Forelimb muscle (tissue), 1 donor: ENCODE measurements around the gene METTL6. TPM values are rescaled to one million over a fixed set of nuclear protein-coding genes. Genes with fewer than 3 reads are reported as not detected.
"Not testable (repeated sequence)": the region's sequence is repeated elsewhere in the genome, so short reads cannot be mapped to it uniquely, and the experiment has no call there.

Experiments used
- DNase-seq: peaks from one replicate; pipeline ENCODE4 v3.0.0-alpha.2; 2013; ENCODE audit warnings: low read depth
- polyA plus RNA-seq: library from polyadenylated mRNA; unstranded; fragments of 120-200 nt; gene quantifications from one replicate; pipeline ENCODE4 v1.2.1, GENCODE V29; 2013; ENCODE audit not compliant: insufficient read length

METTL6 gene, protein sequence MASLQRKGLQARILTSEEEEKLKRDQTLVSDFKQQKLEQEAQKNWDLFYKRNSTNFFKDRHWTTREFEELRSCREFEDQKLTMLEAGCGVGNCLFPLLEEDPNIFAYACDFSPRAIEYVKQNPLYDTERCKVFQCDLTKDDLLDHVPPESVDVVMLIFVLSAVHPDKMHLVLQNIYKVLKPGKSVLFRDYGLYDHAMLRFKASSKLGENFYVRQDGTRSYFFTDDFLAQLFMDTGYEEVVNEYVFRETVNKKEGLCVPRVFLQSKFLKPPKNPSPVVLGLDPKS
- 17.1 TPM for polyA plus RNA-seq

DNA sequence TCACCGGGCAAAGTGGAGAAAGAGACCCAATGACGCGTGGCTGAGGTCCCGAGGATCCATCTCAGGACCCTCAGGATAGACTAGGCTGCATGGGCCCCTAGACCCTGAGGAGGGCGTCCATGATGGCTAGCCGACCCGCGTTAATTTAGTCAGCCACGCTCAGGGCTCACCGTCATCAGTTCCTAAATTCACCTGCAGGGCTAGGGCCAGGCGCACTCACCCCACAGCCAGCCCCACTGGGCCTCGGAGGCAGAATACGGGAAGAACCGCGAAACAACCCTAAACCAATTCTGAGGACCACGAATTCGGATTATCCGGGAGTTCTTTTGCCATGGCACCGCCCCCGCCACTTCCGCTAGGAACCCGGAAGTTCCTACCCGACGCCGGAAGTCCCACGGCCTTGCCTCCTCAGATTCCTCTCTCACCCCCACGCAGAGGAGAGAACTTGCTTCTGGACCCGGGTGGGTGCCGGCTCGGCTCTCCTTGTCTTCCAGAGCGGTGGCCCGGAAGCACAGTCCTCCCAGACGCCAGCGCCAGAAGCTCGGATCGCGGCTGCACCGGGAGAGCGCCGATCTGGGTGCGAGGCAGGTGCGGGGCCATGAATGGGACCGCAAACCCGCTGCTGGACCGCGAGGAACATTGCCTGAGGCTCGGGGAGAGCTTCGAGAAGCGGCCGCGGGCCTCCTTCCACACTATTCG lies at the start of gene METTL6, which contains the start of gene EAF1:
Gene METTL6, minus strand, starts transcription at position 363 of the 699 bp plus-strand sequence. CDS start 1,033 bp downstream, outside the sequence.
Gene EAF1, plus strand, starts transcription at position 417 of the 699 bp plus-strand sequence. Its CDS starts 182 bp downstream, at position 599.
- DNase-seq = peak; percentile 46

DNA sequence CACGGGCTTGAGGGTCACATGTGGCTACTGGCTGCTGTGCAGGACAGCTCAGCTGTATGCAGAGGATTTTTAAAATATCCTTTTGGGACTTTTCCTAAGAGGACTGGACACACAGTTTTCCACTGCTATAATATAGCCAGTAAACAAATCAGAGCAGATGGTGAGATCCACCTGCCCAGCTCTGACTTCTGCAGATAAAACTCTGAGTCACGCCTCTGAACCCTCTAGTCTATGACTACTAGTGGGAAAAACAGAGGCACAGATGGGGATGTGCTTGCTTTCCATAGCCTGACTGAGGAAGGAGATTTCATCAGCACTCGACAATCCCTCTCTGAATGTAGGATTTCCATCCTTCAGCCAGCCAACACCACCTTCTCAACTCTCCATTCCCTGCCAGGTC lies 49.0 kb upstream of the METTL6 start:
- DNase-seq = peak; percentile 25

DNA sequence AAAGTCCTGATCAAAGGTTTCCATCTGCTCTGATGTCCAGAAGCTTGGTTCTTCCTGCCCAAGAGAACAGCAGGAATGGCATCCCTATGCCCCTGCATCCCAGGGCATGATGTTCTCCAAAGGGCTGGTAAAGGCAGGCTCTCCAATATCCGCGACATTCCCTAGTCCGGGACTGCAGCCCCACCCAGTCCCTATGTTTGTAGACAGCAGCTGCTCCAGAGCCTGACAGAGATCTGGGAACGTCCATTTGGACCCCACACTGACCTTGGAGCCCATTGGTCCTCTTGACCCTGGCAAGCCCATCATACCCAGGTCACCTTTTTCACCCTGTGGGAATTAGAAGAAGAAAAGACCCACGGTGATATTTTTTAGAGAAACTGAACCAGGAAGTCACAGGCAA lies 47.8 kb upstream of the METTL6 start:
- no peak for DNase-seq

DNA sequence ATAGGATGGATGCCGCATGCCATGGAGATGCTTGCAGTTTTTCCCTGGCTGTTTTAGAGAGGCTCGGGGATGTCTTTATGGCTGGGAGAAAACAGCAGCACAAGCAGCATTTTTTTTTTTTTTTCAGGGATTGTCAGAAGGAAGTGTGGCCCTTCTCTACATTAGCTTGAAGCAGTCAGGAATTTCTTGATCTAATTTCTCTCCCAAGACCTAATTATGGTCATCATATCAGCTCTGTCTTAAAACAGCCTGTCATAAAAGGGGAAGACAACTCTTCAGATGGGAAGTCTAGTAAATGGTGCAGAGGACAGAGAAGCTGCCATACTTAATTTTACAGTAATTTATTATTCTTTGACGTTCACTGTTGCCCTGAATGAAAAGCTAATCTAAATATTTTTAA lies 44.5 kb upstream of the METTL6 start:
- DNase-seq = no peak

DNA sequence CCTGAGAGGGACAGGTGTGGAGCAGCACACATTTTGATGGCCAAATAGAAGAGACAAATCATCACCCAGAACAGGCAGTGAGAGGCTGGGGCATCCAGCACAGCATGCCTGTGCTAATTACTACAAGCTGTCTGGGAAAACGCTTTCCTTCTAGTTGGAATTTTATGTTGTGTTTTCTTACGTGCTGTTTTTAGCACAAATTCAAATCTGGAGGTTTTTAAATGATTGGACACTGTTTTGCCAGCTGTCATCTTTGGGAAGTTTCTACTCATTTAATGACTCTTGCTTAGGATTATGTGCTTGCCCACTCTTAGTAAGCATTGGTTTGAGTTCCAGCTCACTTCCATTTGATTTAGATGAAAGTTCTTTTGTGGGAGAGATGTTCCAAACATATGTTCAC lies 43.5 kb upstream of the METTL6 start:
- DNase-seq = no peak

DNA sequence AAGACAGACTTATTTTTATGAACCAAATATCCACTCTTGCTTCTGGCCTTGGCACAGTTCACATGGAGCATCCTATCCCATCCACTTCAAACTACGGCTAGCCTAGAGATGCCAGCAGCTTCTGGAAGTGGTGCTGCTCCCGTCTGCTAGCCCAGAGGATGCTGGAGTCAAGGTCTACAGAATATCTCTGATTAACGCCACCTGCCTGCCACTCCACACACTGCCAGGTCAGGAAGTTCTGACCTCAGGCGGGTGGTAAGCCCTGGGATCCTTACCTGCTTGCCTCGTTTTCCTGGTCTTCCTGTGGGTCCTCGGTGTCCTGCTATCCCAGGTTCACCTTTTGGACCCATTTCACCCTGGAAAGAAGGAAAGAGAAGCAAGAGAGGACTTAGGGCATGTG lies 42.9 kb upstream of the METTL6 start:
- no peak for DNase-seq

DNA sequence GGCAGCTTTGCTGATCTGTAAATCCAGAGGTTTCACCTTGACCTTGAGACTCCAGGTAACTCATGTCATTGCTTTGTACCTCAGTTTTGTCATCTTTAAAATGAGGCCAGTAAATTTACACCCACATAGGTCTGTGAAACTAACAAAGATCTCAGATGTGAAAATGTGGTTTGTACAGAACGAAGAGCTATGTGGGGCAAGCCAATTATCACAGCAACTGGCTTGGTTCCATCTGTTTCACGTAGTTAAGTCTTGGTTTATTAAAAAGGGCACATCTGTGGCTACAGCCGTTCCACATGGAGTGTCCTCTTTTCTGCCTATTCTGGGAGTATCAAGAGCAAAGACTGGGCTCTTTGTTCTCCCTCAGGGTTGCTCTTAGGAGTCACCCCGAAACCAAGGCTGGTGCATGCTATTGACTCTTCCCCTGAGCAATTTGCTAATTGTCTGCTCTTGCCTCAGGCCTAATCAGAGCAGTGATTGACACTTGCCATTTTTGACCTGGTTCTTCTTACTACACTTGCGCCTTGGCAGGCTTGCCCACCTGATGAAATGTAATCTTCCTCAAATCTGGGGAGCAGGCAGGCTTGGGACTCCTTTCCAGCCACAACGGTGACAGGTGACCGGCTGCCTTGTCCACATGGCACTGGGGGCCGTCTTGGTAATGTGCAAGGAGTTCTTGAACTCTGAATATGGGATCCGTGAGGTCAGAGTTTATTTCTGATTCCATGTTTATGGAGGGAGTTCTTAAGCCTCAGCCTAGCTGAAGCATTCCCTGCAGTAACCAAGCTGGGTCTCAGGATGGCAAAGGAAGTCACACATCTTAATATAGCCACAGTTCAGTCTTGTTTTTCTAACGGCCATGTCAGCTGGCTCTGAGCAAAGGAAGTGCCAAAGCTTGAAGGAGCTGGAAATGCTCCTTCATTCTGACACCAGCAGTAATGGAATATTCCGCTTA lies 40.2 kb upstream of the METTL6 start:
- DNase-seq = no peak

DNA sequence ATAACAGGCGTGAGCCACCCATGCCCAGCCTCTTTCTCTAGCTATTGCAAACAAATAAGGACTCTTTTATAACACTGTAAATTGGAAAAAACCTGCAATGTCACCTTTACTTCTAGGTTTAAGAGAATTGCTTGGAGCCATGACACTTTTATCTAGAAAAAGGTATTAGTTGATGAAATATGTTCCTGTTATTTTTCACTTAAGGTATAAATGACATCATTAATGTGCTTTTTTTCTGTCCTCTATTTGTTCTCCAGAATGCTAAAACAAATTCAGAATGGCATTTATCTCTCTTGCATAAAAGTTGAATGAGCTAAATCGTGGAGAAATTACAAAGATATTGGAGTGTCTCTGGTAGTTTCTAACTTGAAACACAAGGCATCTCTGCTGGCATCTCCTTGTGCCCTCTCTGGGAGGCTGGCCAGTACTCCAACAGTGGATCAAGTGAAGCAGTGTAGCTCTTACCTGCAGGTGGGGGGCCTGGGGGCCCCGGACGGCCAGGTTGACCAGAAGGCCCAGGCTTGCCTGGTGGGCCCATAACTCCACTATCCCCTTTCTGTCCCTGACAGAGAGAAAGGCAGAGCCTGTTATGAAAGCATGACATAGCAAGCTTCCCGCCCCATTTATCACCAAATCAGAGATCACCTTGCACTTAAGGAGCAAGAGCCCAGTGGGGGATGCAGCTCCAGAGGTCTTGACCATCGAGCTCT lies 38.7 kb upstream of the METTL6 start:
- DNase-seq = no peak

DNA sequence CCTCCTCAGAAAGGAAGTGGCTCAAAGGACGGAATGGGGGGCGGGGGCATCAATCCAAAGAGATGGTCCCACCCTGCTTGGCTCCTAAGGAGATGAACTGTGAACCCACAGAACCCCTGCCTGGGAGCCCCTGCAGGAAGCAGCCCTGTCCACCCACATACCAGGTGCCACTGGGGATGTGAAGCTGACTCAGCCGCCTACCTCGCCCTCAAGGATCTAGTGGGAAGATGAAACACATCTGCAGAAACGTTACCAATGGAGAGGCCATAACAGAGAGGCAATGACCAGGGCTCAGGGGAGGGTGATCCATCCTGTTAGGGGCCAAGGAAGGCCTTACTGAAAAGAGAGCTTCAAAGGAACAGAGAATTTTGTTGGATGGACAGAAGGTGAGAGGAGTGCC lies 35.1 kb upstream of the METTL6 start:
- no peak for DNase-seq

DNA sequence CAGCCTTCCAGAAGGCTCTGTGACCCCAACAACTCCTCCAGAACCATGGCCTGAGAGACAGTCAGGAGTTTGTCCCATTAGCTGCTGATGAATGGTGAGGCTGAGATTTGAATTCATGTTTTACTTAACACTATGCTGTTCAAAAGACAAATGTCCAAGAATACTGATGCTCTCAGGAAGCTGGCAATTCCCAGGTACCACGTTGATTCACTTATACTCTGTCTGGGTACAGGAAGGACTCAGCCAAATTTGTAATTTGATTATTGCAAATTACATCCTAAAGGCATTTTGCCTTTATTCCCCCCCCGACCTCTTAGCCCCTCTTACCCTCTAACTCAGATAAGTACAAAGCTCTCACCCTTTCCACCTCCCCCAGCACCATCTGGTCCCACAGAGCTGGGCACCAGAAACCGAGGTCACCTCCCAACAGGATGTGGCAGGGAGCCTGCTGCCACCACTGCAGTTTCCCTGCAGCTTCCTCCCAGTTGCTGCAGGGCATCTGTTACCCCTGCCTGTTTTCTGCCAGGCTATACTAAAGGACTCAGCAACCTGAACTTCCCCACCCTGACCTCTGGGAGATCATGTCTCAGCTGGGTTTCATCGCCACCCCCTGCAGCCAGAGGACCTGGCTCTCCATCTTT lies 33.7 kb upstream of the METTL6 start:
- DNase-seq = no peak

DNA sequence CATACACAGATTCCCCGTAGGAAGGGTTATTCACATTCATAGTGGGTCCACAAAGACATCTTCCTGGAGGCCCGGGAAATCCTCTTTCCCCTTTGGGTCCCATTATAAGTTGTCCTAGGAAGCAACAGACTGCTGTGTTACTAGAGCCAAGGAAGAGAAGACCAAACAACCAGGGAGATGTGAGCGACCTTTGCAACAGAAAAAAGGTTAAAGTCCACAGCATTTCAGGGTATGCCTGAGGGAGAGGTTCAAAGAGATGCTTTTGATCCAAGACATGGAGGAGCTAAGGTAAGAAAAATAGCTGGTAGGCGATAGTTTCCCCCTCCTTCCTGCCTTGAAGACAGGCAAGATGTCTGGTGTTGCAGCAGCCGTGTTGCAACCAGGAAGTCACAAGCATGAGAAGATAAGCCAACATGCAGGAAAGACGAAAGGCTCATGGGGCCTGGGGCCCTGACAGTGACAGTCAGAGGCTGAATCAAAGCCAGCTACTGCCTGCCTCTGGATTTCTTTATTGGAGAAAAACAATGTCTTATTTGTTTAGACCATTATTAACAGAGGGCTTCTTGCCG lies 31.0 kb upstream of the METTL6 start:
- no peak for DNase-seq

DNA sequence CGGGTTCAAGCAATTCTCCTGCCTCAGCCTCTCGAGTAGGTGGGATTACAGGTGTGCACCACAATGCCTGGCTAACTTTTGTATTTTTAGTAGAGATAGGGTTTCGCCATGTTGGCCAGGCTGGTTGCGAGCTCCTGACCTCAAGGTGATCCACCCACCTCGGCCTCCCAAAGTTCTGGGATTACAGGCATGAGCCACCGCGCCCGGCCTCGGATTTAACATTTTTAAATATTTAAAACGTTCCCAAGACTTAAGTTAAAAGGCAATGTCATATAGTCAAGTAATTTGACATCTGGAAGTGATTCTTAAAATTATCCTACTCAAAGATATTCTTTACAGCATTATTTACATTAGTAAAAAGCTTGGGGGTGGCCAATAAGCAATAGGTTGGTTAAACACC lies 29.6 kb upstream of the METTL6 start:
- not testable (repeated sequence) for DNase-seq

DNA sequence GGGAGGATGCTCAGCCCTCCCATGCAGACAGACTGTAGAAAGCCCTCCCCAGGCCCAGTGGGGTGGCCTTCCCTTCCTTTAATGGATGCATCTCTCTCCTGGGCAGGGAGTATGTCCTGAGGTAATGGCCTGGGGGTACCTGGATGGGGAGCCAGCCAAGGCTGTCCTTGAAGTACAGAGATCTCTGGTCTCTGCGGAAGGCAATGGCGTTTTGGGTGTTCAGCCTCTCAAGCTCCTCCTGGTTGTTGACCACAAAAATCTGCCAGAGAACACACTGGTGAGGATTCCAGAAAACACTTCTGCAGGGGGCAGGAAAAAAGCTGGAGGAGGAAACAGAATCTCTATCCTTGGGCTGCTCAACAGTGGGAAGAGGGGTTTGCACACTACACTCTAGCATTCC lies 29.0 kb upstream of the METTL6 start:
- DNase-seq = no peak

DNA sequence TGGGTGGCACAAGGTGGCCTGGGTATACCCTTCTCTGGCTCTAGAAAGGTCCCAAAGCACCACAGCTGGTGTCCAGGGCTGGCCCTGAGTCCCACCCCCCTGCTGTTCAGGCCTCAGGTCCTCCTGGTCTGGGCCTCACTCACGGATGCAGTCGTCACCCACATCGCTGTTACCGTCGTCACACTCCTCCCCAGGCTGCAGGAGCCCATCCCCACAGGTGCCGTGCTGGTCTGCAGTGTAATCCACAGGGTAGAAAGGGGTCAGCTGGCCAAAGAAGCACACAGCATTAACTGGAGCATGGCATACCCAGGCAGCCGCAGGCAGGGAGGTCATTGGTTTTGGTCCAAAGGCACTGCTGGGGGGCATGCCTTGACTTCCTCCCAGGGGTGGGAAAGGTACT lies 28.4 kb upstream of the METTL6 start:
- no peak for DNase-seq

DNA sequence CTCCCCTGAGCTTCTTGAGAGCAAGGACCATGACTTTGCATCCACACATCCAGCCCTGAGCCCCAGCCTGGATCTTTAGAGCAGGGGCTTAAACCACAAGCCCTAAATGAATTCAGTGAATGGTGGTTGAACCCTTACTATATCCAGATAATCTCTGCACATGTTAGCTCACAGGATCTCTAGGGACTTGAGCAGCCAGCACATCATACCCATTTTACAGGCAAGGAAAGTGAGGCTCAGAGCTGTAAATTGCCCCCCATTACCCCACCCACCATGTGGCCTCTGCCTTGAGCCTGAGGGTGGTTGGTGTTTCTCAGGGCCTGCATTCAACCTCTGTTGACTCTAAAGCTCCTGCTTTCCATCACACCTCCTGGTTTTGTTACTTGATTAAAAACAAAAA lies 27.6 kb upstream of the METTL6 start:
- DNase-seq = no peak

DNA sequence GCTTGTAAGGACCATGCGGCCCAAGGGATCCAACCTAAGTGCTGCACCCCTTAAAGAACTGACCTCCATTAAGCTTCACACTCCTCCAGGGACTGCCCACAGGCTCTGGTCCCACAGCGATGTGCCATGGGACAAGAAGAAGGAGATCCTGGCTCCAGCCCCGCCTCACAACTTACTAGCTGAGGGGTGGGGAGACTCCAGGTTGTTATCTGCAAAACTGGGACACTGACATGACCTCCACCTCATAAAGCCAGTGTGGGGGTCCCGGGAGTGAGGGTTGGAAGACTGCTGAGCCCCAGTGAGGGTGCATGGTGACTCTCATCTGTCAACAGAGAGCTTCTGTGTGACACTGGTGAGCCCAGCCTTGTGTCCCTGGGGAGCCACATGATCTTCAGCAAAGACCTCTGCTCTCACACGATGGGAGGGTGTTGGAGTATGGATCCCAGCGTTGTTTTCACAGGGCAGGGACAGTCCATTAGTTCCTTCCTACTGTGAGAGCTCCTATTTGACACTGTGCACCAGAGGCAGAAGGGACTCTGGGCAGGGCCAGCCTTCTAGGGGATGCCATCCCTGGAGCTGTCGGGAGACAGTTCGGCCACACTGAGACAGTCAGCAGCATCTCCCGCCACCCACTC lies 26.8 kb upstream of the METTL6 start:
- no peak for DNase-seq

DNA sequence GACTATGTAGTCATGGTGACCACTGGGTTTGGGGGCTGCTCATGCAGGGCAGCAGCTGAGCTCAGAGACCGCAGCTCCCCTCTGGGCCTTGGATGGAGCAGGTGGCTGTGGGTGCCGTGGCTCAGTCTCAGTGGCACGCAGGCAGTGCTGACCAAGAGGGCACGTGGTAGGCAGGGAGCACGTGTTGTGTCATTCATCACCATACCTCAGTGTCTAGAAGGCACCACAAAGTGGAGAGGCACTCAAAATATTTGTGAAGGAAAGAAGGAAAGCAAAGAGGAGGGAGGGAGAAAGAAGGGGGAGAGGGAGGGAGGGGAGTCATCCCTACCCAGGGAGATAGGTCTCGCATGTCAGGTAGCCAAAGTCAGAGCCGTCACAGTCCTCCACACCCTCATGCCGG lies 26.2 kb upstream of the METTL6 start:
- no peak for DNase-seq

DNA sequence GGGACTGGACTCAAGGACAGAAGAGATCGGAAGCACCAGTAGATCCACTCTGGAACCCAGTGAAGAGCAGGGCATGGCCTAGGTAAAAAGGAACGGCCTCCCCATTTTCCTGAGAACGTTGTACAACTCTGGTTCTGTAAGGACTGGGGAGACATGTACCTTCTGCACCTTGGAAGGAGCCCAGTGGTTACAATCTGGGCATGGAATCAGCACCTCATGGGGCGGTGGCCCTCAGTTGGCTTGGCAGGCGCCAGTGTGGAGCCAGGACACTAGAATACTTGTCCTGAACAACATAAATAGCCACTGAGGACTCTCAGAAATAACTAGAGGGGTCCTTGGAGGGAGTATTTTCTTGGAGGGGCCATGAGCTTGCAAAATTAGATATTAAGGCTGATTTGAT lies 25.6 kb upstream of the METTL6 start:
- no peak for DNase-seq

DNA sequence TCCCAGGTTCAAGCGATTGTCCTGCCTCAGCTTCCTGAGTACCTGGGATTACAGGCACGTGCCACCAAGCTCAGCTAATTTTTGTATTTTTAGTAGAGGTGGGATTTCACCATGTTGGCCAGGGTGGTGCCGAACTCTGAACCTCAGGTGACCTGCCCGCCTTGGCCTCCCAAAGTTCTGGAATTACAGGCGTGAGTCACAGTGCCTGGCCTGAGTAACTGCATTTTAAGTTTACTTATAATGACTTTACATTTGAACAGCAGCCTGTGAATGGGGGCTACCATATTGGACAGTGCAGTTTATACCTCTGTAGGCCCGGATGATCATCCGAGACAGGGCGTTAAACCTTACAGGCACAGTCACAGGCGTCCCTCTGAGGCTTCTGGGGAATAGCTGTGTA lies 24.8 kb upstream of the METTL6 start:
- DNase-seq = no peak
